Measurements from ENCODE around the gene TAF1B. TPM values are rescaled to one million over a fixed set of nuclear protein-coding genes. Genes with fewer than 3 reads are reported as not detected.
"Not testable (repeated sequence)": the region's sequence is repeated elsewhere in the genome, so short reads cannot be mapped to it uniquely, and the experiment has no call there.

The TAF1B gene
- total RNA-seq, 3 donors from 2014 or later, result 9.4 to 14.1 (median 13.2) TPM

DNA sequence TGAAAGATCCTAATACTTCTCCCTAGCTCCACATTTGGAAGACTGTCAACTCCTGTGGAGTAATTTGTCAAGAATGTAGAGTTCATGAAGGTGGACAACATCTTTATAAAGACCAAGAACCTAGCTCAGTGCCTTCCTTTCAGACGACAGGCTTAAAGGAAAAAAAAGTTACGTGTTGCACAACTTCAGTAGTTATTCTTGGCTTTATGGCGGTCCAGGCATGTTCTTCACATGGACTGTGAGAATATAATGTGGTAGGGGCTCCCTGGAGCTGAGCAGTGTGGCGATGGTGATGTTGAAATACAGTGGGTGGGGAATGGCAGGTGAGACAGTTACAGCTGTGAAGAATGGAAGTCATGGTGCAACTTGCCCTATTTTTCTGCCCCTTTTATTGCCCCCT, 3.9 kb downstream of the TAF1B start:
- Histone ChIP-seq H3K4me3 (no peak overlapping the region), H3K4me1 (ENCODE audit: low read depth) (peaks cover 3% of the 10 kb centered on the region), H3K36me3 (ENCODE audit: low read depth) (no peaks in the 10 kb centered on the region), H3K9me3 (no peaks in the 10 kb centered on the region)
- intact Hi-C loops (cut with DNase I, micrococcal nuclease), result no loop called here
- DNase-seq, result no peak
- no peak for ATAC-seq
- TF ChIP-seq, protein P1, sequence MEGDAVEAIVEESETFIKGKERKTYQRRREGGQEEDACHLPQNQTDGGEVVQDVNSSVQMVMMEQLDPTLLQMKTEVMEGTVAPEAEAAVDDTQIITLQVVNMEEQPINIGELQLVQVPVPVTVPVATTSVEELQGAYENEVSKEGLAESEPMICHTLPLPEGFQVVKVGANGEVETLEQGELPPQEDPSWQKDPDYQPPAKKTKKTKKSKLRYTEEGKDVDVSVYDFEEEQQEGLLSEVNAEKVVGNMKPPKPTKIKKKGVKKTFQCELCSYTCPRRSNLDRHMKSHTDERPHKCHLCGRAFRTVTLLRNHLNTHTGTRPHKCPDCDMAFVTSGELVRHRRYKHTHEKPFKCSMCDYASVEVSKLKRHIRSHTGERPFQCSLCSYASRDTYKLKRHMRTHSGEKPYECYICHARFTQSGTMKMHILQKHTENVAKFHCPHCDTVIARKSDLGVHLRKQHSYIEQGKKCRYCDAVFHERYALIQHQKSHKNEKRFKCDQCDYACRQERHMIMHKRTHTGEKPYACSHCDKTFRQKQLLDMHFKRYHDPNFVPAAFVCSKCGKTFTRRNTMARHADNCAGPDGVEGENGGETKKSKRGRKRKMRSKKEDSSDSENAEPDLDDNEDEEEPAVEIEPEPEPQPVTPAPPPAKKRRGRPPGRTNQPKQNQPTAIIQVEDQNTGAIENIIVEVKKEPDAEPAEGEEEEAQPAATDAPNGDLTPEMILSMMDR (IDR thresholded peaks at IDR 0.05), result no peak

DNA sequence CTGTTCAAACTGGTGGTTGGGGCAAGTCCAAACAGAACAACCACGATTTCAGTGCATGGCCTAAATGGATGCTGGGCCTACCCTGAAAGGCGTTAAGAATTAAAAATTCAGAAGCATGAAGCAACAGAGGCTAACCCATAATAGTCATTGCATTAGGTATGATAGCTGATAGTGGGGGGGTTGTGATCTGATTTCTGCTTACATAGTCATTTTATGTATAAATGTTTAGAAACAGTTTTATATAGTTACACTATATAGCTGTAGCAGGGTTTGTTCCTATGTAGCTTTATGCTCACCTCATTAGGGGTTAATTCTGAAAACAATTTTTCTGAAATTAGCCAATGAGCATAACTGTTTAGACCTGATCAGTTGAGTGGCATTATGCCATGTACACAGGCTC, 9.6 kb downstream of the TAF1B start:
- H3K36me3 ChIP-seq (ENCODE audit: low read depth), result no peaks in the 10 kb centered on the region
- TF ChIP-seq, protein P1 (IDR thresholded peaks at IDR 0.05), result no peak

DNA sequence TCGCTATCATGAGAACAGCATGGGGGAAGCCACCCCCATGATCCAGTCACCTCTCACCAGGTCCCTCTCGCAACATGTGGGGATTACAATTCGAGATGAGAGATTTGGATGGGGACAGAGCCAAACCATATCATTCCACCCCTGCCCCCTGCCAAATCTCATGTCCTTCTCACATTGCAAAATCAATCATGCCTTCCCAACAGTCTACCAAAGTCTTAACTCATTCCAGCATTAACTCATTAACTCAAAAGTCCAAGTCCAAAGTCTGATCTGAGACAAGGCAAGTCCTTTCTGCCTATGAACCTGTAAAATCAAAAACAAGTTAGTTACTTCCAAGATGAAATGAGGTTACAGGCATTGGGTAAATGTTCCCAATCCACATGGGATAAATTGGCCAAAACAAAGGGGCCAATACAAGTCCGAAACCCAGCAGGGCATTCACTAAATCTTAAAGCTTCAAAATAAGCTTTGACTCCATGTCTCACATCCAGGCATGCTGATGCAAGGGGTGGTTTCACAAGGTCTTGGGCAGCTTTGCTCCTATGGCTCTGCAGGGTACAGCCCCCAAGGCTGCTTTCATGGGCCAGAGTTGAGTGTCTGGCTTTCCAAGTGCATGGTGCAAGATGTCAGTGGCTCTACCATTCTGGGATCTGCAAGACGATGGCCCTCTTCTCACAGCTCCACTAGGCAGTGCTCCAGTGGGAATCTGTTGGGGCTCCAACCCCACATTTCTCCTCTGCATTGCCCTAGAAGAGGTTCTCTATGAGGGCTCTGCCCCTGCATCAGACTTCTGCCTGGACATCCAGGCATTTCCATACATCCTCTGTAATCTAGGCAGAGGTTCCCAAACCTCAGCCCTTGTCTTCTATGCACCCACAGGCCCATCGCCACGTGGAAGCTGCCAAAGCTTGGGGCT, 14.8 kb downstream of the TAF1B start:
- no peaks in the 10 kb centered on the region for H3K36me3 ChIP-seq (ENCODE audit: low read depth)
- H3K4me1 ChIP-seq (ENCODE audit: low read depth), result no peaks in the 10 kb centered on the region
- intact Hi-C loops (cut with DNase I, micrococcal nuclease), result no loop called here
- DNase-seq (no peak), ATAC-seq (no peak)
- no peak overlapping the region for H3K4me3 ChIP-seq
- TF ChIP-seq, protein P1 (IDR thresholded peaks at IDR 0.05), result no peak
- peaks cover 13% of the 10 kb centered on the region for H3K9me3 ChIP-seq

More for the DNA sequence above, 9.6 kb downstream of the TAF1B start:
- no peaks in the 10 kb centered on the region for H3K9me3 ChIP-seq
- ATAC-seq, result no peak
- H3K4me1 ChIP-seq (ENCODE audit: low read depth), result no peaks in the 10 kb centered on the region
- intact Hi-C loops (cut with DNase I, micrococcal nuclease), result no loop called here
- DNase-seq, result no peak
- no peak overlapping the region for H3K4me3 ChIP-seq

DNA sequence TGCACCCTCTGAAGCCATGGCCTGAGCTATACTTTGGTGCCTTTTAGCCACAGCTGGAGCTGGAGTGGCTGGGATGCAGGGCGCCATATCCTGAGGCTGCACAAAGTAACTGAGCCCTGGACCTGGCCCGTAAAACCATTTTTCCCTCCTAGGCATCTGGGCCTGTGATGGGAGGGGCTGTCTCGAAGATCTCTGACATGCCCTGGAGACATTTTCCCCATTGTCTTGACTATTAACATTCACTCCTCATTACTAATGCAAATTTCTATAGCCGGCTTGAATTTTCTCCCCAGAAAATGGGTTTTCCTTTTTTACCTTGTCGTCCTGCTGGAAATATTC, 15.4 kb downstream of the TAF1B start:
- ATAC-seq, result no peak
- Histone ChIP-seq H3K4me3 (no peak overlapping the region), H3K36me3 (ENCODE audit: low read depth) (no peaks in the 10 kb centered on the region), H3K4me1 (ENCODE audit: low read depth) (no peaks in the 10 kb centered on the region), H3K9me3 (peaks cover 13% of the 10 kb centered on the region)
- TF ChIP-seq, protein P1 (IDR thresholded peaks at IDR 0.05), result no peak
- intact Hi-C loops (cut with DNase I, micrococcal nuclease), result no loop called here
- no peak for DNase-seq

DNA sequence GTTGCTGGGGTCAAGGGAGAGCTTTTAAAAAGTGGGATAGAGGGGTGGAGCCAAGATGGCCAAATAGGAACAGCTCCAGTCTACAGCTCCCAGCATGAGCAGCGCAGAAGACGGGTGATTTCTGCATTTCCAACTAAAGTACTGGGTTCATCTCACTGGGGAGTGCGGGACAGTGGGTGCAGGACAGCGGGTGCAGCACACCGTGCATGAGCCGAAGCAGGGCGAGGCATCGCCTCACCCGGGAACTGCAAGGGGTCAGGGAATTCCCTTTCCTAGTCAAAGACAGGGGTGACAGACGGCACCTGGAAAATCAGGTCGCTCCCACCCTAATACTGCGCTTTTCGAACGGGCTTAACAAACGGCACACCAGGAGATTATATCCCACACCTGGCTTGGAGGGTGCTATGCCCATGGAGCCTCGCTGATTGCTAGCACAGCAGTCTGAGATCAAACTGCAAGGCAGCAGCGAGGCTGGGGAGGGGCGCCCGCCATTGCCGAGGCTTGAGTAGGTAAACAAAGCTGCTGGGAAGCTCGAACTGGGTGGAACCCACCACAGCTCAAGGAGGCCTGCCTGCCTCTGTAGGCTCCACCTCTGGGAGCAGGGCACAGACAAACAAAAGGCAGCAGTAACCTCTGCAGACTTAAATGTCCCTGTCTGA, 17.8 kb downstream of the TAF1B start:
- H3K4me3 ChIP-seq; intact Hi-C loops (cut with DNase I, micrococcal nuclease); H3K36me3 ChIP-seq (ENCODE audit: low read depth); DNase-seq; H3K4me1 ChIP-seq (ENCODE audit: low read depth); ATAC-seq: not testable (repeated sequence)
- H3K9me3 ChIP-seq, result peaks cover 13% of the 10 kb centered on the region

DNA sequence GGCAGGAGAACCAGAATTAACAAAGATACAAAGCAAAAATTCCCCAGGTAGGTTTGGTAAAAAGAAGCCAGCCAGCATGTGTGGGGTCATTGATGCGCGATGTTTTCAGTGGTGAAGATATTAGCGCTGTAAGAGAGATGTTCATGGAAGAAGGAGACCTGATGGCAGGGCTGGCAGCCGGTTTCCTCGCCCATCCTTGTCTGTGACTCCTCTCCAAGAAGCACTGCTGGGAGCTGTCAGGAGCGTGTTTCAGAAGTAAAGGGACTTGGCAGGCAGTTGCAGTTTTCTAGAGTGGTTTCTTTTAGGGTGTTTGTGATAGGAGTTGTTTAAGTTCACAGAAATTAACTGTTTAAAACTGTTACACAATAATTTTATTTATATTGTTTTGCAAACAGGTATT, 24.6 kb downstream of the TAF1B start:
- TF ChIP-seq, protein P1 (IDR thresholded peaks at IDR 0.05), result no peak
- no peaks in the 10 kb centered on the region for H3K4me1 ChIP-seq (ENCODE audit: low read depth)
- no peaks in the 10 kb centered on the region for H3K36me3 ChIP-seq (ENCODE audit: low read depth)
- intact Hi-C loops (cut with DNase I, micrococcal nuclease), result no loop called here
- no peaks in the 10 kb centered on the region for H3K9me3 ChIP-seq
- ATAC-seq (no peak), DNase-seq (no peak)
- no peak overlapping the region for H3K4me3 ChIP-seq
